Fibroblast of lung (primary cell): ENCODE measurements around the gene TESK2.

Experiments
- CTCF ChIP-seq, 2 donors: IDR thresholded peaks in 1 of 2; conservative IDR thresholded peaks in 1 of 2; 1 replicate in 1 of 2; 2 replicates in 1 of 2; pipeline ENCODE4 v1.5.1; 2011 to 2012; ENCODE audit warnings: low read length in 2 of 2, control low read depth in 1 of 2, inconsistent platforms in 1 of 2, low read depth in 1 of 2, mild to moderate bottlenecking in 1 of 2
- EZH2 ChIP-seq: IDR thresholded peaks from 2 replicates; pipeline ENCODE4 v1.5.1; 2012; ENCODE audit warnings: low read length, control low read depth, mild to moderate bottlenecking; ENCODE audit errors: missing control alignments

- no peak for TF ChIP-seq CTCF (conservative IDR thresholded peaks at IDR 0.05 in 1 of 2, IDR thresholded peaks at IDR 0.05 in 1 of 2; ENCODE audit: low read depth in 1 of 2, low read length in 2 of 2)
- TF ChIP-seq EZH2: no peak
Measured at GRCh38 chr1:45403298-45403697, 87.7 kb downstream of the TESK2 start.
